HG03378 (cell line): ENCODE data around the gene MT3.
A peak's percentile ranks its signal among the peaks of the same experiment; 100 is the strongest.

ENCODE experiments used
- ATAC-seq: cut with Tn5 transposase; IDR thresholded peaks from one replicate; pipeline ENCODE4 v1.9.1; 2021; ENCODE audit warnings: mild to moderate bottlenecking, moderate library complexity; ENCODE audit not compliant: unreplicated experiment

The MT3 gene

GRCh38 chr16:56589141-56590039 is at the start of gene MT3:
Gene MT3 (plus strand): TSS chr16:56589528. CDS start chr16:56589591, 63 bp downstream.
- no peak for ATAC-seq

GRCh38 chr16:56539656-56540055 is 49.7 kb upstream of the MT3 start:
- no peak for ATAC-seq

- ATAC-seq, result no peak
Observed at GRCh38 chr16:56542039-56542438, 47.3 kb upstream of the MT3 start.

- no peak for ATAC-seq
Observed at GRCh38 chr16:56547120-56547948, 42.0 kb upstream of the MT3 start.

GRCh38 chr16:56547949-56548567 is 41.3 kb upstream of the MT3 start:
- ATAC-seq, result no peak

- ATAC-seq, result no peak
Observed at GRCh38 chr16:56549161-56549560, 40.2 kb upstream of the MT3 start.

GRCh38 chr16:56549744-56550385 is 39.5 kb upstream of the MT3 start:
- no peak for ATAC-seq

- ATAC-seq, result no peak
Observed at GRCh38 chr16:56551796-56552738, 37.3 kb upstream of the MT3 start.

- no peak for ATAC-seq
Observed at GRCh38 chr16:56554441-56554840, 34.9 kb upstream of the MT3 start.

- no peak for ATAC-seq
Observed at GRCh38 chr16:56558024-56558747, 31.1 kb upstream of the MT3 start.

- ATAC-seq, result no peak
Observed at GRCh38 chr16:56559109-56559508, 30.2 kb upstream of the MT3 start.

- ATAC-seq, result no peak
Observed at GRCh38 chr16:56560447-56560846, 28.9 kb upstream of the MT3 start.

GRCh38 chr16:56561126-56561525 is 28.2 kb upstream of the MT3 start:
- ATAC-seq, result no peak

- no peak for ATAC-seq
Observed at GRCh38 chr16:56564793-56565477, 24.4 kb upstream of the MT3 start, which contains the start of gene MT4. Gene MT4 (plus strand): TSS chr16:56565073. CDS start chr16:56565129, 56 bp downstream.

- no peak for ATAC-seq
Observed at GRCh38 chr16:56569971-56570370, 19.4 kb upstream of the MT3 start.

- ATAC-seq, result no peak
Observed at GRCh38 chr16:56571525-56571924, 17.8 kb upstream of the MT3 start.

- ATAC-seq, result no peak
Observed at GRCh38 chr16:56574625-56575024, 14.7 kb upstream of the MT3 start.

- peak; percentile 77 for ATAC-seq
Observed at GRCh38 chr16:56576585-56577299, 12.6 kb upstream of the MT3 start.
